Mucosa of stomach (tissue), 1 donor: Measurements from ENCODE around the gene WDR37.
"Not testable (repeated sequence)": the region's sequence is repeated elsewhere in the genome, so short reads cannot be mapped to it uniquely, and the experiment has no call there.

Experiments
- H3K27me3 ChIP-seq: one replicate; pipeline ENCODE4 v1.7.0; 2013; ENCODE audit warnings: mild to moderate bottlenecking, low read length; ENCODE audit not compliant: control insufficient read depth, insufficient read depth
- H3K36me3 ChIP-seq: one replicate; pipeline ENCODE4 v1.7.0; 2013; ENCODE audit warnings: low read length; ENCODE audit not compliant: control insufficient read depth, insufficient read depth
- H3K4me1 ChIP-seq: one replicate; pipeline ENCODE4 v1.7.0; 2013; ENCODE audit warnings: mild to moderate bottlenecking, low read length; ENCODE audit not compliant: control insufficient read depth, insufficient read depth
- H3K4me3 ChIP-seq: one replicate; pipeline ENCODE4 v1.7.0; 2013; ENCODE audit warnings: low read length
- H3K9ac ChIP-seq: one replicate; pipeline ENCODE4 v1.7.0; 2013; ENCODE audit warnings: mild to moderate bottlenecking, low read length, moderate library complexity
- H3K9me3 ChIP-seq: one replicate; pipeline ENCODE4 v1.7.0; 2013; ENCODE audit warnings: mild to moderate bottlenecking, low read length, moderate library complexity; ENCODE audit not compliant: control insufficient read depth
- donor health status: Pancreatic carcinoma.

The WDR37 gene

DNA sequence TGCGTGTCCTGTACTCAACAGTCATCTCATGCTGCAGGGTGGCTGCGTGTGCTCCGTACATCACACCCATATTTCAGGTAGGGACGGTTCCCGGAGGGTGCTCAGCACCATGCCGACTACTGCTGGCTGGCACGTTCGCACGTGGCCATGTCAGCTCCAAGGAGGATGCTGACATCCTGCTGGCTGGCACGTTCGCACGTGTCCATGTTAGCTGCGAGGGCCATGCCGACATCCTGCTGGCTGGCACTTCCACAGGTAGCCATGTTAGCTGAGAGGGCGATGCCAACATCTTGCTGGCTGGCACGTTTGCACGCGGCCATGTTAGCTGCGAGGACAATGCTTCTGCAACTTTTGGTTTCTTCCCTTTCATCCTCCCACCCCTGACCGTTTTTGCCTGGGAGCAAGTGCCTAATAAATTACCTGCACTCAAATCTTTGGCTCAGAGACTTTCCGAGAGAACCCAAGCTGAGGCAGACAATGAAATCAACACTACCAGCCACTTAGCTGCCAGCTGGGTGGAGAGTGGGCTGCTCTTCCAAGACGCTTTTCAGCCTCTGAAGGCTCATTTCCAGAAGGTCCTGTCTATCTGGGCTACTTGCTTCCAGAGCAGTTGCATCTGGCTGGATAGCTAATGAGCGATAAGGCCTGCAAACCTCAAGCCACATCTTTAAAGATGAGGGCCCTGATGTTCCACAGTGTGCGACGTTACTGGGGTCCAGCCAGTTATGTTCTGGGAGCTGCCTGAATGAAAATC is 104.6 kb downstream of the WDR37 start:
- Histone ChIP-seq H3K36me3 (no peaks in the 10 kb centered on the region), H3K9ac (no peak overlapping the region), H3K9me3 (no peaks in the 10 kb centered on the region), H3K4me1 (no peaks in the 10 kb centered on the region), H3K27me3 (no peaks in the 10 kb centered on the region), H3K4me3 (no peak overlapping the region)

- H3K9me3 ChIP-seq, H3K27me3 ChIP-seq: not testable (repeated sequence)
Measured at GRCh38 chr10:1161315-1161673, 105.1 kb downstream of the WDR37 start.

DNA sequence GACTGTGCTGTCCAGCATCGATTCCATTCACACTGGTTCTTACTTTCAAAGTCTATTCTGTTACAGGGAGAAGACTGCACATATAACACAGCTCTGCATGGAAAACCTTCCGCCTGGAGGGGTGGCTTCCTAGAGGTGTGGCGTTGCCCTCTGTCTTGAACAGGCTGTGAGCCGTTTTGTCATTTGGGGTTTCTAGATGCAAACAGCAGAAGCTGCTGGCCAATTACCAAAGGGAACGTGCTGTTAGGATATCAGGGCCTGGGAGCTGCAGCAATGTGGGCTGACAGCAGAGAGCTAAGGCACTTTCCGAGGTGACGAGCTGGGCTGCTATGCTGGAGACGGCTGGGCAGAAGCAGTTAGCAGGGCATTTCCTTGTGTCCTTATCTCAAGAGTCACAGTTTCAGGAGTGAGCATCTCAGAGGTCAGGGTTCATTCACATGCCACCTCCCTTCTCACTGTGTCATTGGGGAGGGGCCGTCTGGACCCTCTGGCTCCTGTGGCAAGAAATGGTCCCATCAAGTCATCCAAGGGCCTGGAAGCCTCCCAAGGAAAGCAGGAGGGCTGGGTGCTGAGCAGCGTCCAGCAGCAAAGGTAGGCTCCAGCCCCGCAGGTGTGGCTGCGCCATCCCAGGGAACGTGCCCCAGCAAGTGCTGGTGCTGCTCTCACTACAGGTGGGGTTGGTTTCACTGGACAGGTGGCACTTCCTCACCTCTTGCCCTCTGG is 106.5 kb downstream of the WDR37 start:
- Histone ChIP-seq H3K4me3 (no peak overlapping the region), H3K9ac (no peak overlapping the region), H3K9me3 (no peaks in the 10 kb centered on the region), H3K36me3 (no peaks in the 10 kb centered on the region), H3K4me1 (no peaks in the 10 kb centered on the region), H3K27me3 (no peaks in the 10 kb centered on the region)

More at GRCh38 chr10:1161315-1161673, 105.1 kb downstream of the WDR37 start:
- not testable (repeated sequence) for H3K9ac ChIP-seq, H3K4me3 ChIP-seq, H3K36me3 ChIP-seq, H3K4me1 ChIP-seq

GRCh38 chr10:1163204-1163660 is 107.0 kb downstream of the WDR37 start:
- H3K27me3 ChIP-seq = no peaks in the 10 kb centered on the region
- H3K4me3 ChIP-seq = no peak overlapping the region
- H3K9ac ChIP-seq = no peak overlapping the region
- H3K9me3 ChIP-seq = no peaks in the 10 kb centered on the region
- H3K36me3 ChIP-seq = no peaks in the 10 kb centered on the region
- no peaks in the 10 kb centered on the region for H3K4me1 ChIP-seq

GRCh38 chr10:1163831-1164230 is 107.6 kb downstream of the WDR37 start:
- no peaks in the 10 kb centered on the region for H3K36me3 ChIP-seq
- no peaks in the 10 kb centered on the region for H3K9me3 ChIP-seq
- H3K4me3 ChIP-seq = no peak overlapping the region
- no peaks in the 10 kb centered on the region for H3K4me1 ChIP-seq
- H3K27me3 ChIP-seq = no peaks in the 10 kb centered on the region
- no peak overlapping the region for H3K9ac ChIP-seq

DNA sequence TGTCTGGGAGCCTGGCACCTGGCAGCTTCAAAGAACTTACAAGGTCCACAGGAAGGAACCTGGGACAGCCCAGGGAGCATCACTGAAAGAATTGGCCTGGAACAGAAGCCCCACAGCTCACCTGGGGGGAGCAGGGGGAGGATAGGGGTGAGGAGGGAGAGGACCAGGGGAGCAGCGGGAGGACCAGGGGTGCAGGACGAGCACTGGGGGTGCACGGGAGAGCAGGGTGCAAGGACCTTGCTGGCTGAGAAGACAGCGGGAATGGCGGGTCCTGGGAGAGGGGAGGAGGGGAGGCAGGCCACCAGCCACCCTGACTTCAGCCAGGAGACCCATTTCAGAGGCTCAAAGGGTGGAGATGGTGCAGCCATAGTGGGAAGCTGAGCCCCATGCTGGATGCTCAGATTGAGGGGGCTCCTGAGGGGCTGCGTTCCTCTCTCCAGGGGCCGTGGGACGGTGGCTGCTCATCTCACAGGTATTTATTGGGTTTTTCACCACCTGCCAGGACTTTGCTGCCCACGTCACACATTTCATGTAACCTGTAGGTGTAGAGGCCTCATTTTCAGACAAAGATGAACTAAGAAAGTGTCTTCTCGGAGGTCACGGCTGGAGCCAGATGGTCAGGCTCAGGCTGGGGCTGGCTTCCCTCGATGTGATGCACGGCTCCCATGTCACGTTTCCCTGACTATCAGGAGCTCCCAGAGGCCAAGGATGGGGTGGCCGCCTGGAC is 110.1 kb downstream of the WDR37 start:
- Histone ChIP-seq H3K9me3 (no peaks in the 10 kb centered on the region), H3K4me1 (no peaks in the 10 kb centered on the region), H3K36me3 (no peaks in the 10 kb centered on the region), H3K27me3 (no peaks in the 10 kb centered on the region), H3K4me3 (no peak overlapping the region), H3K9ac (no peak overlapping the region)

GRCh38 chr10:1166828-1167275 is 110.7 kb downstream of the WDR37 start:
- Histone ChIP-seq H3K27me3 (no peaks in the 10 kb centered on the region), H3K4me1 (no peaks in the 10 kb centered on the region), H3K36me3 (no peaks in the 10 kb centered on the region), H3K4me3 (no peak overlapping the region), H3K9me3 (no peaks in the 10 kb centered on the region), H3K9ac (no peak overlapping the region)

- no peaks in the 10 kb centered on the region for H3K4me1 ChIP-seq
- H3K9me3 ChIP-seq = no peaks in the 10 kb centered on the region
- no peak overlapping the region for H3K4me3 ChIP-seq
- no peak overlapping the region for H3K9ac ChIP-seq
- H3K36me3 ChIP-seq = no peaks in the 10 kb centered on the region
- no peaks in the 10 kb centered on the region for H3K27me3 ChIP-seq
Measured at GRCh38 chr10:1168763-1169162, 112.6 kb downstream of the WDR37 start.

GRCh38 chr10:1169186-1169885 is 113.2 kb downstream of the WDR37 start:
- no peak overlapping the region for H3K4me3 ChIP-seq
- H3K9ac ChIP-seq = no peak overlapping the region
- H3K4me1 ChIP-seq = no peaks in the 10 kb centered on the region
- H3K36me3 ChIP-seq = no peaks in the 10 kb centered on the region
- H3K27me3 ChIP-seq = no peaks in the 10 kb centered on the region
- H3K9me3 ChIP-seq = no peaks in the 10 kb centered on the region

- H3K36me3 ChIP-seq = no peaks in the 10 kb centered on the region
- H3K9ac ChIP-seq = no peak overlapping the region
- no peaks in the 10 kb centered on the region for H3K4me1 ChIP-seq
- no peaks in the 10 kb centered on the region for H3K9me3 ChIP-seq
- no peaks in the 10 kb centered on the region for H3K27me3 ChIP-seq
- no peak overlapping the region for H3K4me3 ChIP-seq
Measured at GRCh38 chr10:1169981-1170866, 114.0 kb downstream of the WDR37 start.

DNA sequence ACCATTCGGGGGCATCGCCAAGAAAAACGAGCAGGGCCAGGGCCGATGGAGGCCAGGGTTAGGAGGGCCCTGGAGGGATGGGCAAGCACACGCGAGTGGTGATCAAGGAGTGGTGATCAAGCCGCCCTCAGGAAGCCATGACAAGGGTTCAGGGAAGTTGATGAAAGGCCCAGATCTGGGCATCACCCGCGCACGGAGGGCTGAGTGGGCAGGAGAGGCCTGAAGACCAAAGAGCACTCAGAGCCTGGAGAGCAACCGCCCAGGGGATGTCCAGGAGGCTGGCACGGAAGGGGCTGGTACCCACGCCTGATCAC is 114.6 kb downstream of the WDR37 start:
- Histone ChIP-seq H3K4me1 (no peaks in the 10 kb centered on the region), H3K9ac (no peak overlapping the region), H3K4me3 (no peak overlapping the region), H3K36me3 (no peaks in the 10 kb centered on the region), H3K27me3 (no peaks in the 10 kb centered on the region), H3K9me3 (no peaks in the 10 kb centered on the region)
